Measurements from ENCODE around the gene ANAPC15. TPM values are rescaled to one million over a fixed set of nuclear protein-coding genes. Genes with fewer than 3 reads are reported as not detected.
A peak's percentile ranks its signal among the peaks of the same experiment; 100 is the strongest.

The ANAPC15 gene
- total and polyA plus RNA-seq, 4 donors = 8.4 to 22.4 (median 15.0) TPM

DNA sequence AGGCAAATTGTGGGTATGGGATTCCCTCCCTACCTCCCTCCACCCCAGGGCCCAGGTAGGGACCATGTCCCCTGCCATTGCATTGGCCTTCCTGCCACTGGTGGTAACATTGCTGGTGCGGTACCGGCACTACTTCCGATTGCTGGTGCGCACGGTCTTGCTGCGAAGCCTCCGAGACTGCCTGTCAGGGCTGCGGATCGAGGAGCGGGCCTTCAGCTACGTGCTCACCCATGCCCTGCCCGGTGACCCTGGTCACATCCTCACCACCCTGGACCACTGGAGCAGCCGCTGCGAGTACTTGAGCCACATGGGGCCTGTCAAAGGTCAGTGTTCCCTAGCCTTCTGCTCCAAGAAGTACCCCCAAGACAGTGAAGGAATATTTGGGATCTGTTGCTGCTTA is 6.6 kb downstream of the ANAPC15 start, which contains the start of gene TOMT:
Gene TOMT, plus strand, starts transcription at position 37 of the 400 bp plus-strand sequence. Its CDS starts 28 bp downstream, at position 65.
- peaks cover 5 to 26% (median 23%) of the 10 kb centered on the region in 4 donors for H3K4me1 ChIP-seq (ENCODE audit: control insufficient read depth in 4 of 4, insufficient read depth in 4 of 4, low read length in 3 of 4)
- H3K27ac ChIP-seq (ENCODE audit: low read depth in 1 of 2, low read length in 2 of 2) = no peak within 1 kb of the TSS
- no peaks in the 10 kb centered on the region for H3K36me3 ChIP-seq (ENCODE audit: control insufficient read depth in 4 of 4, insufficient read depth in 3 of 4, low read depth in 1 of 4, low read length in 3 of 4)
- 98% methylated on average over 14 of the region's 14 CpGs for WGBS
- H3K9ac ChIP-seq (ENCODE audit: low read depth in 1 of 2, low read length in 2 of 2) = no peak within 1 kb of the TSS
- no peak for TF ChIP-seq EGR1 (IDR thresholded peaks at IDR 0.05; ENCODE audit: low read depth in 2 of 2)
- no peak within 1 kb of the TSS for H3K4me3 ChIP-seq (ENCODE audit: low read depth in 1 of 3, low read length in 3 of 3)
- H3K9me3 ChIP-seq (ENCODE audit: control insufficient read depth in 4 of 4, low read length in 3 of 4) = no peaks in the 10 kb centered on the region
- no peak for DNase-seq (ENCODE audit: low spot score)
- no peaks in the 10 kb centered on the region for H3K27me3 ChIP-seq (ENCODE audit: control insufficient read depth in 4 of 4, insufficient read depth in 4 of 4, low read length in 3 of 4)

DNA sequence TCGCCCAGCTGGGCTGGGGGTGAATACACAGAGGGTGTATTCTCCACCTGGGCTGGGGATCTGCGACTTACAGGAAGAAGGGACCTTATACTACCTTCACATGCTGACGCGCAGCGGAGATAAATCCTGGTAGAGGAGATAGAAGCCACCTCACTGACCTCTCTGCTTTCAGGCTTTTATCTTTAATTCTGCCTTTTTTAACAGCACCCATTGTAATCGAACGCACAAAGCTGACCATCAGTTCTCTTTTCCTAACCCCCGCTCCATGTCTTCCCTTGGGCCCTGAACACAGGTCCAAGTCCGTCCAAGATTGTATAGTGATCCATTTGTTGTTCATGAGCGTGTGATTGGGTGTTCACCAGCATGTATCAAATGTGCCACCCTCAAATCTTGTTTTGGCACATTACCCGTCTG is 8.7 kb downstream of the ANAPC15 start:
- Histone ChIP-seq H3K27ac (ENCODE audit: low read depth in 1 of 2, low read length in 2 of 2) (peak overlapping the region; percentile 63 to 70), H3K9ac (ENCODE audit: low read depth in 1 of 2, low read length in 2 of 2) (peak overlapping the region in 1 of 2 donors; percentile 17), H3K9me3 (ENCODE audit: control insufficient read depth in 4 of 4, low read length in 3 of 4) (no peaks in the 10 kb centered on the region), H3K36me3 (ENCODE audit: control insufficient read depth in 4 of 4, insufficient read depth in 3 of 4, low read depth in 1 of 4, low read length in 3 of 4) (peaks cover 2 to 5% (median 2%) of the 10 kb centered on the region in 4 donors), H3K4me3 (ENCODE audit: low read depth in 1 of 3, low read length in 3 of 3) (peak overlapping the region; percentile 32 to 75 (median 50)), H3K4me1 (ENCODE audit: control insufficient read depth in 4 of 4, insufficient read depth in 4 of 4, low read length in 3 of 4) (peaks cover 5 to 36% (median 29%) of the 10 kb centered on the region in 4 donors), H3K27me3 (ENCODE audit: control insufficient read depth in 4 of 4, insufficient read depth in 4 of 4, low read length in 3 of 4) (no peaks in the 10 kb centered on the region)
- 81% methylated on average over 11 of the region's 11 CpGs for WGBS
- no peak for DNase-seq (ENCODE audit: low spot score)
- no peak for TF ChIP-seq EGR1 (IDR thresholded peaks at IDR 0.05; ENCODE audit: low read depth in 2 of 2)
- TF ChIP-seq HNF4A (conservative IDR thresholded peaks at IDR 0.05) = no peak
- no peak for TF ChIP-seq FOXA1 (IDR thresholded peaks at IDR 0.05)
- no peak for TF ChIP-seq SP1 (IDR thresholded peaks at IDR 0.05)
- TF ChIP-seq JUND (IDR thresholded peaks at IDR 0.05) = no peak
- TF ChIP-seq, protein P1, sequence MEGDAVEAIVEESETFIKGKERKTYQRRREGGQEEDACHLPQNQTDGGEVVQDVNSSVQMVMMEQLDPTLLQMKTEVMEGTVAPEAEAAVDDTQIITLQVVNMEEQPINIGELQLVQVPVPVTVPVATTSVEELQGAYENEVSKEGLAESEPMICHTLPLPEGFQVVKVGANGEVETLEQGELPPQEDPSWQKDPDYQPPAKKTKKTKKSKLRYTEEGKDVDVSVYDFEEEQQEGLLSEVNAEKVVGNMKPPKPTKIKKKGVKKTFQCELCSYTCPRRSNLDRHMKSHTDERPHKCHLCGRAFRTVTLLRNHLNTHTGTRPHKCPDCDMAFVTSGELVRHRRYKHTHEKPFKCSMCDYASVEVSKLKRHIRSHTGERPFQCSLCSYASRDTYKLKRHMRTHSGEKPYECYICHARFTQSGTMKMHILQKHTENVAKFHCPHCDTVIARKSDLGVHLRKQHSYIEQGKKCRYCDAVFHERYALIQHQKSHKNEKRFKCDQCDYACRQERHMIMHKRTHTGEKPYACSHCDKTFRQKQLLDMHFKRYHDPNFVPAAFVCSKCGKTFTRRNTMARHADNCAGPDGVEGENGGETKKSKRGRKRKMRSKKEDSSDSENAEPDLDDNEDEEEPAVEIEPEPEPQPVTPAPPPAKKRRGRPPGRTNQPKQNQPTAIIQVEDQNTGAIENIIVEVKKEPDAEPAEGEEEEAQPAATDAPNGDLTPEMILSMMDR (IDR thresholded peaks at IDR 0.05; ENCODE audit: low read depth, low read length, missing input control) = no peak
- no peak for TF ChIP-seq RAD21 (IDR thresholded peaks at IDR 0.05)
- TF ChIP-seq, protein P2, sequence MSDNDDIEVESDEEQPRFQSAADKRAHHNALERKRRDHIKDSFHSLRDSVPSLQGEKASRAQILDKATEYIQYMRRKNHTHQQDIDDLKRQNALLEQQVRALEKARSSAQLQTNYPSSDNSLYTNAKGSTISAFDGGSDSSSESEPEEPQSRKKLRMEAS (IDR thresholded peaks at IDR 0.05) = no peak
- TF ChIP-seq TAF1 (conservative IDR thresholded peaks at IDR 0.05) = no peak
- no peak for TF ChIP-seq HNF4G (IDR thresholded peaks at IDR 0.05)
- no peak for TF ChIP-seq FOXA2 (IDR thresholded peaks at IDR 0.05)
- TF ChIP-seq YY1 (IDR thresholded peaks at IDR 0.05) = no peak
- TF ChIP-seq, protein P3, sequence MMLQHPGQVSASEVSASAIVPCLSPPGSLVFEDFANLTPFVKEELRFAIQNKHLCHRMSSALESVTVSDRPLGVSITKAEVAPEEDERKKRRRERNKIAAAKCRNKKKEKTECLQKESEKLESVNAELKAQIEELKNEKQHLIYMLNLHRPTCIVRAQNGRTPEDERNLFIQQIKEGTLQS (IDR thresholded peaks at IDR 0.05) = no peak
- TF ChIP-seq NR2F2 (IDR thresholded peaks at IDR 0.05) = no peak
- TF ChIP-seq, protein P4, sequence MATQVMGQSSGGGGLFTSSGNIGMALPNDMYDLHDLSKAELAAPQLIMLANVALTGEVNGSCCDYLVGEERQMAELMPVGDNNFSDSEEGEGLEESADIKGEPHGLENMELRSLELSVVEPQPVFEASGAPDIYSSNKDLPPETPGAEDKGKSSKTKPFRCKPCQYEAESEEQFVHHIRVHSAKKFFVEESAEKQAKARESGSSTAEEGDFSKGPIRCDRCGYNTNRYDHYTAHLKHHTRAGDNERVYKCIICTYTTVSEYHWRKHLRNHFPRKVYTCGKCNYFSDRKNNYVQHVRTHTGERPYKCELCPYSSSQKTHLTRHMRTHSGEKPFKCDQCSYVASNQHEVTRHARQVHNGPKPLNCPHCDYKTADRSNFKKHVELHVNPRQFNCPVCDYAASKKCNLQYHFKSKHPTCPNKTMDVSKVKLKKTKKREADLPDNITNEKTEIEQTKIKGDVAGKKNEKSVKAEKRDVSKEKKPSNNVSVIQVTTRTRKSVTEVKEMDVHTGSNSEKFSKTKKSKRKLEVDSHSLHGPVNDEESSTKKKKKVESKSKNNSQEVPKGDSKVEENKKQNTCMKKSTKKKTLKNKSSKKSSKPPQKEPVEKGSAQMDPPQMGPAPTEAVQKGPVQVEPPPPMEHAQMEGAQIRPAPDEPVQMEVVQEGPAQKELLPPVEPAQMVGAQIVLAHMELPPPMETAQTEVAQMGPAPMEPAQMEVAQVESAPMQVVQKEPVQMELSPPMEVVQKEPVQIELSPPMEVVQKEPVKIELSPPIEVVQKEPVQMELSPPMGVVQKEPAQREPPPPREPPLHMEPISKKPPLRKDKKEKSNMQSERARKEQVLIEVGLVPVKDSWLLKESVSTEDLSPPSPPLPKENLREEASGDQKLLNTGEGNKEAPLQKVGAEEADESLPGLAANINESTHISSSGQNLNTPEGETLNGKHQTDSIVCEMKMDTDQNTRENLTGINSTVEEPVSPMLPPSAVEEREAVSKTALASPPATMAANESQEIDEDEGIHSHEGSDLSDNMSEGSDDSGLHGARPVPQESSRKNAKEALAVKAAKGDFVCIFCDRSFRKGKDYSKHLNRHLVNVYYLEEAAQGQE (IDR thresholded peaks at IDR 0.05) = no peak
- TF ChIP-seq, protein P5, sequence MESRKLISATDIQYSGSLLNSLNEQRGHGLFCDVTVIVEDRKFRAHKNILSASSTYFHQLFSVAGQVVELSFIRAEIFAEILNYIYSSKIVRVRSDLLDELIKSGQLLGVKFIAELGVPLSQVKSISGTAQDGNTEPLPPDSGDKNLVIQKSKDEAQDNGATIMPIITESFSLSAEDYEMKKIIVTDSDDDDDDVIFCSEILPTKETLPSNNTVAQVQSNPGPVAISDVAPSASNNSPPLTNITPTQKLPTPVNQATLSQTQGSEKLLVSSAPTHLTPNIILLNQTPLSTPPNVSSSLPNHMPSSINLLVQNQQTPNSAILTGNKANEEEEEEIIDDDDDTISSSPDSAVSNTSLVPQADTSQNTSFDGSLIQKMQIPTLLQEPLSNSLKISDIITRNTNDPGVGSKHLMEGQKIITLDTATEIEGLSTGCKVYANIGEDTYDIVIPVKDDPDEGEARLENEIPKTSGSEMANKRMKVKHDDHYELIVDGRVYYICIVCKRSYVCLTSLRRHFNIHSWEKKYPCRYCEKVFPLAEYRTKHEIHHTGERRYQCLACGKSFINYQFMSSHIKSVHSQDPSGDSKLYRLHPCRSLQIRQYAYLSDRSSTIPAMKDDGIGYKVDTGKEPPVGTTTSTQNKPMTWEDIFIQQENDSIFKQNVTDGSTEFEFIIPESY (IDR thresholded peaks at IDR 0.05) = no peak
- no peak for TF ChIP-seq GABPA (IDR thresholded peaks at IDR 0.05 in 1 of 2, conservative IDR thresholded peaks at IDR 0.05 in 1 of 2)

Data from liver (tissue), 9 donors.